ENCODE measurements around the gene IL12RB1.

GRCh38 chr19:18114483-18114882 is 27.7 kb upstream of the IL12RB1 start:
- TF ChIP-seq CTCF (conservative IDR thresholded peaks at IDR 0.05 in 1 of 2, IDR thresholded peaks at IDR 0.05 in 1 of 2; ENCODE audit: low read depth in 1 of 2, low read length in 2 of 2) (no peak), EZH2 (IDR thresholded peaks at IDR 0.05; ENCODE audit: low read length, missing control alignments) (no peak)

All from fibroblast of lung (primary cell).